IPS-18a (cell line): ENCODE measurements around the gene ISG20L2.

Experiments used
- H3K27ac ChIP-seq: one replicate; pipeline ENCODE4 v1.5.1; 2013; ENCODE audit warnings: low read length
- H3K27me3 ChIP-seq: one replicate; pipeline ENCODE4 v1.6.1; 2013; ENCODE audit warnings: mild to moderate bottlenecking, low read length; ENCODE audit not compliant: control insufficient read depth, insufficient read depth
- H3K36me3 ChIP-seq: one replicate; pipeline ENCODE4 v1.6.1; 2013; ENCODE audit warnings: low read depth, low read length; ENCODE audit not compliant: control insufficient read depth
- H3K4me1 ChIP-seq: one replicate; pipeline ENCODE4 v1.6.1; 2013; ENCODE audit warnings: low read depth, low read length; ENCODE audit not compliant: control insufficient read depth
- H3K4me3 ChIP-seq: one replicate; pipeline ENCODE4 v1.5.1; 2013; ENCODE audit warnings: low read length
- H3K9ac ChIP-seq: one replicate; pipeline ENCODE4 v1.6.1; 2013; ENCODE audit warnings: mild to moderate bottlenecking, low read length, moderate library complexity
- H3K9me3 ChIP-seq: one replicate; pipeline ENCODE4 v1.6.1; 2013; ENCODE audit warnings: low read depth, low read length; ENCODE audit not compliant: control insufficient read depth

Gene ISG20L2

DNA sequence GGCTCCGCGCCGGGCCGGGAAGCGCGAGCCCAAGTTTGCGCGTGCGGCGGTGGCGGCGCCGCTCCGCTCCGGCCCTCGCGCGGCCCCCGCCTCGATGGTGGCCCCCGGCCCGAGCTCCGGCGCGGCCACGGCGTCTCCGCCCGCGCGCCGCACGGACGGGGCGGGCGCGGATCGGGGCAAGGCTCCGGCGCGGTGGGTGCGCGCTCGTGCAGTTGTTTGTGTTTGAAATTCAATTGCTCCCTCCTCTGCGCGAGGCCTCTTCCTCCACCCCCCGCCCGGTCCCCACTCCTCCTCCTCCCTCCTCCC, 22.8 kb upstream of the ISG20L2 start, which contains the start of gene HDGF:
HDGF (minus strand) TSS at position 225 of the 306 bp plus-strand sequence. CDS start 246 bp downstream, outside the sequence.
- Histone ChIP-seq H3K27ac (peak within 1 kb of the TSS; percentile 96), H3K9me3 (no peaks in the 10 kb centered on the region), H3K27me3 (no peaks in the 10 kb centered on the region), H3K36me3 (no peaks in the 10 kb centered on the region), H3K4me3 (peak within 1 kb of the TSS; percentile 100), H3K4me1 (peaks cover 42% of the 10 kb centered on the region), H3K9ac (peak within 1 kb of the TSS; percentile 99)

DNA sequence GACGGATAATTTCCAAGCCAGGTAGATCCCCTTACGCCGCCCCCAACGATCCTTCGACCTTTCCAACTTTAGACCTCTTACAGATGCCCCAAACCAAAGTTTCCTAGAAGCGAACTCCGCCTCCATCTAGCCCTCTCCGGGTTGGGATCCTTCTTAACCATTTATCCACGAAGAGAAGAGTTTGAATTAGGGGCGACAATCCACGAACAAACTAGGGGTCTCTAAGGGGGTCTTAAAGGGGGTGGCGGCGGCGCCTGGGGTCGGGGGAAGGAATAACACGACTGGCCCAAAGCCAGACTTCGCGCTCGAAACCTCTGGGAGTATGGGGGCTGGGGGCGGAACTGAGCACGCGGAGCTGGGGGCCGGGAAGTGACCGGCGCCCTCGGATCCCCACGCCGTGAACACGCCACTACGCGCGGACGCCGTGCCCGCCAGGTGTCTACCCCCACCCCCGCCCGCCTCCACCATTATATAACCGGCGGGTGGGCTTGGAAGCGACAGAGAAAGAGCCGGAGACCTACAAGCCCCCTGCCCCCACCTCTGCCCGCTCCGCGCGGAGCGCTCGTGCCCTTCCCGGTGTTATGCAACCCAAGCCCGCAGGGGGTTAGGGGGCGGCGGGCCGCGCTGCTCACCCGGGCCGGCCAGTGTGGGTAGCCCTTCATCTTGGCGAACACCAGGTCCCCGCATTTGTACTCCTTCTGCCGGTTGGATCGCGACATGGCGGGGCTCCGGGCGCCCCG, 22.3 kb upstream of the ISG20L2 start:
- Histone ChIP-seq H3K9ac (peak overlapping the region; percentile 99), H3K4me1 (peaks cover 47% of the 10 kb centered on the region), H3K4me3 (peak overlapping the region; percentile 100), H3K27me3 (no peaks in the 10 kb centered on the region), H3K36me3 (no peaks in the 10 kb centered on the region), H3K27ac (peak overlapping the region; percentile 51), H3K9me3 (no peaks in the 10 kb centered on the region)

DNA sequence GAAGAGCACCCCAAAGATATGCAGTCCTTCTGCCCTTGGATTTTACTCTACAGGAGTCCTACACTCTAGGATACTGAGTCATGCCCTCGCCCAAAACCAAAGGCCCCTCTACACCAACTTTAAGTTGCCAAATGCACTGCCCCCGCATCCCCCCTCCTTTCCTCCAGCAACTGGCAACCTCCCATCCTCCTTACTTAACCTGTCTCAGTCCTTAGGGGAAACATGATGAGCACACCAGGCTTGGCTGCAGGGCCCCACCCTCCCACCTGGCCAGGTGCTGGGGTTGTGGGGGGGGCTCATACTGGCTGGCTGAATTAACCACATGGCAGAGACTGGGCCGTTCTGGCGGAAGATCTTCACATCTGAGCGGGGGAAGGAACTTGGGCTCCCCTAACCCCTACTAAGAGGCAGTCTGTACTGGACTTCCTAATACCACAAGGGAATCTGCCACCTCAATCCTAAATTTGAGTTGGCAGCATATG, 21.7 kb upstream of the ISG20L2 start:
- peaks cover 53% of the 10 kb centered on the region for H3K4me1 ChIP-seq
- H3K27ac ChIP-seq, result peak overlapping the region; percentile 51
- no peaks in the 10 kb centered on the region for H3K36me3 ChIP-seq
- peak overlapping the region; percentile 100 for H3K4me3 ChIP-seq
- no peaks in the 10 kb centered on the region for H3K9me3 ChIP-seq
- H3K9ac ChIP-seq, result peak overlapping the region; percentile 99
- no peaks in the 10 kb centered on the region for H3K27me3 ChIP-seq

DNA sequence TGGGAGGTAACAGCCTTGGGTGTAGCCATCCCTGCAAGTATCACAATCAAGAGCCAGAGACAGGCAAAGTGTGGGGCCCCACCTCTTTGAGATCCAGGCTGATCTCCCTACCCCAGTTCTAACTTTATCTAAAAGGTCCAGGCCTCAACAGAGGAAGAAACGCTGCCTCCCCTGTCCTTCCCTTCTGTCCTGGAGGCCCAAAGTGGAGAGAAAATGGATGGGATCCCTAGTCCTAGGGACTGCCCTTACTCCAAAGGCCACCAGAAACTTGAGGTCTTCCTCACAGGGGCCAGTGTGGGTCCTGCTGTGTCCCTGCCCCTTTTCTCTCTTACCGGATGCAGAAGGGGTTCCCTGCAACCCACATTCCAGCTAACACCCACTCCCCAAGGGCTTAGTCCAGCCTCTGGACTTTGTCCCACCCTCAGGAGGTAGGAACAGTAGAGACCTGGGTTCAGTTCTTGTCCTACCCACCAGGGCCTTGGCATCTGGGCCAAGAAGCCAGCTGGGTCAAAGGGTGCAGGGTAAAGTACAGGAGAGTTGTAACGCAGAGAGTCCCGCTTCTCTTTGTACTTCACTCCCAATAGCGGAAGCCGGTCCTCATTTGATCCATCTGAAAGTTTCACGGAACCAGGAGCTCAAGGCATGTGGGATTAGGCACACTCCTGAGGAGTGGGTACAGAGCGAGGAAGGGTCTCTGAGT, 21.0 kb upstream of the ISG20L2 start:
- H3K9me3 ChIP-seq, result no peaks in the 10 kb centered on the region
- H3K36me3 ChIP-seq, result no peaks in the 10 kb centered on the region
- peak overlapping the region; percentile 99 for H3K9ac ChIP-seq
- no peaks in the 10 kb centered on the region for H3K27me3 ChIP-seq
- no peak overlapping the region for H3K27ac ChIP-seq
- H3K4me3 ChIP-seq, result peak overlapping the region; percentile 100
- H3K4me1 ChIP-seq, result peaks cover 54% of the 10 kb centered on the region

DNA sequence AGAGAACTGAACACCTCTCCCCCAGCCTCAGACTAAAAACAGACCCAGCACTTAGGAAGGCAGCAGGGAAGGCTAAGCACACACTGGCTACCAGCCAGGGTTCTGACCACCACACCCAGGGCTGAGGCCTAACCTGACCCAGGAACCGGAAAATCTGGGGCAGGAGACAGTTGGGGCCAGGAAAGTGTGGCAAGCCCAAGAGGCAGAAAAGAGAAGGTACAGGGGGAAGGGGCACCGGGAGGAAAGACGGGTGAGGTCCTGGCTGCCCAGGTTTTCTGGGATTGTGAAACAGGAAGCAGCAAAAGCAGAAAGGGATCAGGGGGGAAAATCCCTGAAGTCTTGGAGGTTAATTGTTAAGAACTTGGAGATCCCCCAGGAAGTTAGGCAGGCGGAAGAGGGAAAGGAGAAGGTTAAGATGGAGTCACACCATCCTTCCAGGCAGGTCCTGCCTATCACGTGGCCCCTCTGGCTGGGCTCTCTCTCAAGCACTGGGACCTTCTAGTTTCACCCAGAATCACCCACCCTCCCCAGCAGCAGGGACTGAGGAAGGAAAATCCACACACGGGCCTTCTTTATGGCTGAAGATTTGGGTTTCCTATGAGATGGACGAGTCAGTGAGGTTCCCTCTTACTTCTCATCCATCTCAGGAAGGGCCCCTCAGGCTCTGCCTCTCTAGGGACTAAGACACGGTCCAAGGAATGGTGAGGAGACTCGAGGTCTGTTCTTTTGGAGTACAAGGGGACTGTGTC, 20.3 kb upstream of the ISG20L2 start:
- no peak overlapping the region for H3K9ac ChIP-seq
- peaks cover 54% of the 10 kb centered on the region for H3K4me1 ChIP-seq
- peak overlapping the region; percentile 100 for H3K4me3 ChIP-seq
- H3K27me3 ChIP-seq, result no peaks in the 10 kb centered on the region
- peaks cover 5% of the 10 kb centered on the region for H3K36me3 ChIP-seq
- no peaks in the 10 kb centered on the region for H3K9me3 ChIP-seq
- no peak overlapping the region for H3K27ac ChIP-seq

DNA sequence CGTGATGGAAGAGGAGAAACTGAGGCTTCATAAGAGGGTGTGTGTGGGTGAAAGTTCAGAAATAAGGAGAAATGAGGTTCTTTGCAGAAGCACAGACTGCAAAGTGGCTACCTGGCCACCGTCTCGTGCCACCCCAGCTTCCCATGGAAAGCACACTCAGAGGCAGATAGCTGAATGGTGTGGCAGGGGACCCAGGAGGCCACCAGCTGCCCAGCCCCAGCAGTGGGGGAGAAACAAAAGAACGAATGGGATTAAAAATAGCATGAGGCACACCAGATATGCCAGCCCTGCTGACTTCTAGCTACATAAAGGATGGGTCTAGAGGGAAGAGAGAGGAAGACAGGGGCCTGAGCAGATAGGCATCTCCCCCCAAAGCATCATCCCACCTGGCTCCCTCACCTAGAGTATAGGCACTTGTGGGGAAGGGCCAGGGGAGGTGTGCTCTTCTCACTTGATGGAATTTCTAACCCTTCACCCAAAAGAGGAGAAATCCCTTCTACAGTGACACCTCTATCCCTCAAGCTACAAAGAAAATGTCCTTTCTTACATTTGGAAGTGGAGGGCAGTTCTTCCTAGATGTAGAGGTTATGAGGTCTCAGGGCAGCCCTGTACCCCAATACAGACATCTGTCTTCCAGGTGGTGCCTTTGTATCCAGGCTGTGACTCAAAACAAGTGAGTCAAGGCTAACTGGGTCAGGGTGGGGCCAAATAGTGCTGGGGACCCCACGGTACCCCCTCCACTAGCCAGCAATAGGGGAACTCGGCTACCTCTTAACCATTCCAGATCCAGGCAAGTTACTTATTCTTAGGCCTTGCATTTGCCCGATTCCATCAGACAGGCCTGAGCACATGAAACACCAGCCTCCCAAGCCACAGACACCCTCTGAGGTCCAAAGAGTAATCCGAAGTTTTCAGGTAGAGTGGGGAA, 19.4 kb upstream of the ISG20L2 start:
- H3K4me1 ChIP-seq, result peaks cover 52% of the 10 kb centered on the region
- peaks cover 13% of the 10 kb centered on the region for H3K36me3 ChIP-seq
- H3K27me3 ChIP-seq, result no peaks in the 10 kb centered on the region
- no peaks in the 10 kb centered on the region for H3K9me3 ChIP-seq
- peak overlapping the region; percentile 100 for H3K4me3 ChIP-seq
- H3K27ac ChIP-seq, result peak overlapping the region; percentile 93
- H3K9ac ChIP-seq, result peak overlapping the region; percentile 70

DNA sequence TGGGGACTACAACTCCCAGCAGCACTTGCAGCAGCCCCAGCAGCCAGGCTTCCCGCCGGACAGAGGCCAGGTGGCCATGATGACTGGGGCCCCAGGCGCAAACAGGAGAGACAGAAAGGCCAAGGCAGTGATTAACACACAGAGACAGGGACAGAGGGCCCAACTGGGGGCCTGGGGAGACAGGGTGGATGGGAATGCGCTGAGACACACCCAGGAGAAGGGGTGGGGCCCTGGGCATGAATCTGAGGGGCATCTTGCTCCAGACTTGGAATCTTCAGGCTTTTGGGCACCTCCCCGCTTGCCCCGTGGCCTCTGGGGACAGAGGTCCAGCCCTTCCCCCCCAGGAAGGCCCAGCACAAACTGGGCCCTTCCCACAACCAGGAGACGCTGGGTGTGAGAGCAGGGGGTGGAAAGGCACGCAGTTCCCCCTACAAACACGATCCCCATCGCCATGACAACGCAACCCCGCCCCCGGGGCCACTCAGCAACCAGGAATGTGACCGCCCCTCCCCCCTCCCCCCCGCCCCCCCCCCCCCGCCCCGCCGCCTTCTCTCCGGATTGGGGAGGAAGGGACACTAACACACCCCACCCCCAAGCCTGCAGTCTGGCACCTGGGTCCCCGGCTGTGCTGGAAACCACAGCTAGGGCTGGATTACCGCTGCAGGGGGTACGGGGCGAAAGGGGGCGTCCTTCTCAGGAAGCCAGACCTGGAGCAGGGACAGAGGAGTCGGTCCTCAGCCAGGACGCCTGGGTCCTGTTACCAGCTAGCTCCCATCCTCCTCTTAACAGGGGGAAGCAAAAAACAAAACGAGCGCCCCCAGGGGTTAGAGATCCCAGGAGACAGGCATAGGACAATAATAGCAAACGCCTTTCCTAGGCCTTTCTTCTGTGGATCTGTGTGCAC, 18.4 kb upstream of the ISG20L2 start:
- H3K27me3 ChIP-seq, result no peaks in the 10 kb centered on the region
- peaks cover 21% of the 10 kb centered on the region for H3K36me3 ChIP-seq

DNA sequence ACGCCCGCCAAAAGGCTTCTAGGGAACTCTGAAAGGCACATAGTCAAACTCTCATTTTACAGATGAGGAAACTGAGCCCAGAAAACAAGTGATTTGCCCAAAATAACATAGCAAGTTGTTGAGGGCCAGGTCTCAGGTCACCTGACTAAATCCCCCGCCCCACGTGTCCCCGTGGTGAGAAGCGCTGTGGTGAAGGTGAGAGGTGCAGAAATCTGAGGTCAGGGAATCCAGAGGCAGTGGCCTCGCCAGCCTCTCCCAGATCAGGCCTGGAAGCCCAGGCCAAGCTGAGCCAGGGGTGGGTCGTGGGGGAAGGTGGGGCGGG, 17.8 kb upstream of the ISG20L2 start:
- H3K27me3 ChIP-seq, result no peaks in the 10 kb centered on the region
- peak overlapping the region; percentile 100 for H3K27ac ChIP-seq
- no peaks in the 10 kb centered on the region for H3K9me3 ChIP-seq
- H3K9ac ChIP-seq, result peak overlapping the region; percentile 100
- peaks cover 51% of the 10 kb centered on the region for H3K4me1 ChIP-seq
- H3K4me3 ChIP-seq, result peak overlapping the region; percentile 85
- H3K36me3 ChIP-seq, result peaks cover 26% of the 10 kb centered on the region

More for the DNA sequence above, 18.4 kb upstream of the ISG20L2 start:
- Histone ChIP-seq H3K9me3 (no peaks in the 10 kb centered on the region), H3K4me3 (peak overlapping the region; percentile 100), H3K27ac (peak overlapping the region; percentile 100), H3K9ac (peak overlapping the region; percentile 100), H3K4me1 (peaks cover 45% of the 10 kb centered on the region)

DNA sequence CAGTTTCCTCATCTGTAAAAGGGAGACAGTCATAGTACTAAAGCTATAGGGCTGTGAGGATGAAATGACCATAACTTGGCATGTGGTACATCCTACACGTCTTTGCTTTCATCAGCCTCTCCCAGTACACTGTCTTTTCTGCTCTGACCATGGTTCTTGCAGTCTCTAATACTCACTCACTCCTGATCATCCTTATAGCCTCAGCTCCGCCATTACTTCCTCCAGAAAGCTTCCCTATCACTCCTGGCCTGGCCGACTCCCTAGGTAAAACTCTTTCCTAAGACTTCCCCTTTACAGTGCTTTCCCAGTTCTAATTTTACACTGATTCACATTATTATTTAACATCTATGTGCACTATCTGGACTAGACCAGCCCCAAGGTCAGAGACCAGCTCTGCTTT, 17.3 kb upstream of the ISG20L2 start:
- H3K27ac ChIP-seq, result peak overlapping the region; percentile 100
- peaks cover 52% of the 10 kb centered on the region for H3K4me1 ChIP-seq
- peaks cover 26% of the 10 kb centered on the region for H3K36me3 ChIP-seq
- no peaks in the 10 kb centered on the region for H3K9me3 ChIP-seq
- H3K27me3 ChIP-seq, result no peaks in the 10 kb centered on the region
- peak overlapping the region; percentile 85 for H3K4me3 ChIP-seq
- peak overlapping the region; percentile 100 for H3K9ac ChIP-seq

DNA sequence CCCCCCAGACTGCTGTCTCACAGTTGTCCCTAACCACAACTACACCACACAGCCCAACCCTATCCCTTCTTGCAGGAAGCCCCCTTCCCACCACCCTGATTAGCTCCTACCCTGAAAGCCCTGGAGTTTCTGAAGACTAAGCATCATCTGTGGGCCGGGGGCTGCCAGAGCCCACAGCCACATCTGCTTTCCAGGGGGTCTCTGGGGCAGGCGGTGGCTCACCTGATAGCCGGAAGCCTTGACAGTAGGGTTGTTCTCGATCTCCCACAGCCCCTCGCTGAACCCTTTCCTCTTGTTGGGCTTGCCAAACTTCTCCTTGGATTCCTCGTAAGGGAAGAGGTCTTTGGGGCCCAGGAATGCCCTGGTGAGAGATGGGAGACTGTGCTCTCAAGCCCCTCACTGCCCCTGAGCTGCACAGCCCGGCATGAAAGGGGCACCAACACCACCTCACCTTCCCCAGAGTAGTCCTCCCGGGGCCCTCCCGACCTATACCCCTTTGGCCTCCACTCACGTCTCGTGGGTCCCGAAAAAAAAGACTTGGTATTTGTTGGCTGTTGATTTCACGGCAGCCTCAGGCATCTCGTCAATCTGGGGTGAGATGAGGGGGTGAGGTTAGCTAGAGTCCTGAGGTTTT, 16.3 kb upstream of the ISG20L2 start:
- Histone ChIP-seq H3K9me3 (no peaks in the 10 kb centered on the region), H3K4me3 (no peak overlapping the region), H3K27me3 (no peaks in the 10 kb centered on the region), H3K4me1 (peaks cover 53% of the 10 kb centered on the region), H3K9ac (no peak overlapping the region), H3K36me3 (peaks cover 26% of the 10 kb centered on the region), H3K27ac (no peak overlapping the region)
